GM12864 (cell line): Measurements from ENCODE around the gene CDON.

ENCODE experiments used
- DNase-seq: peaks from one replicate; pipeline ENCODE4 v3.0.0-alpha.2; 2011; ENCODE audit warnings: low read depth
- H3K4me3 ChIP-seq: 2 replicates; pipeline ENCODE4 v1.5.1; 2011; ENCODE audit warnings: mild to moderate bottlenecking, low read depth, low read length, control low read depth
- CTCF ChIP-seq: IDR thresholded peaks from 2 replicates; pipeline ENCODE4 v1.5.1; 2011; ENCODE audit warnings: low read depth, mild to moderate bottlenecking, moderate library complexity, low read length, control low read depth, inconsistent platforms; ENCODE audit errors: missing control alignments

The CDON gene

GRCh38 chr11:125926682-125927081 lies 136.0 kb downstream of the CDON start:
- H3K4me3 ChIP-seq = no peak overlapping the region
- TF ChIP-seq CTCF = no peak
- no peak for DNase-seq

GRCh38 chr11:125925804-125926203 lies 136.9 kb downstream of the CDON start:
- no peak for TF ChIP-seq CTCF
- DNase-seq = no peak
- H3K4me3 ChIP-seq = no peak overlapping the region

- H3K4me3 ChIP-seq = no peak overlapping the region
- DNase-seq = no peak
- no peak for TF ChIP-seq CTCF
These were observed 137.4 kb downstream of the CDON start for GRCh38 chr11:125925247-125925740.

- TF ChIP-seq CTCF = no peak
- no peak overlapping the region for H3K4me3 ChIP-seq
- no peak for DNase-seq
These were observed 138.2 kb downstream of the CDON start for GRCh38 chr11:125924384-125925007.

- no peak for TF ChIP-seq CTCF
- DNase-seq = no peak
- no peak overlapping the region for H3K4me3 ChIP-seq
These were observed 139.0 kb downstream of the CDON start for GRCh38 chr11:125923633-125924032.

GRCh38 chr11:125923012-125923579 lies 139.6 kb downstream of the CDON start:
- DNase-seq = peak; percentile 29
- peak; percentile 85 for TF ChIP-seq CTCF
- no peak overlapping the region for H3K4me3 ChIP-seq

GRCh38 chr11:125922156-125922555 lies 140.5 kb downstream of the CDON start:
- no peak for TF ChIP-seq CTCF
- DNase-seq = no peak
- no peak overlapping the region for H3K4me3 ChIP-seq
